Panc1 (cell line): ENCODE data around the gene NDUFA7. TPM values are rescaled to one million over a fixed set of nuclear protein-coding genes. Genes with fewer than 3 reads are reported as not detected.
"Not testable (repeated sequence)": the region's sequence is repeated elsewhere in the genome, so short reads cannot be mapped to it uniquely, and the experiment has no call there.

Experiments used
- ATAC-seq: fragments of 200-7000 bp; cut with Tn5 transposase; 2 replicates; pipeline ENCODE4 v1.9.1; 2020; ENCODE audit warnings: mild to moderate bottlenecking, moderate library complexity
- BruUV-seq: library from RNA; stranded (reverse); fragments of 400-500 nt; replicated peaks from 2 replicates; lab custom pipeline; 2021; lab: Mats Ljungman, UMichigan
- CTCF ChIA-PET: fragments of 300-600 bp; sonication (Branson Sonifier 250); formaldehyde crosslinking; loops from one replicate; lab custom pipeline; 2022; ENCODE audit warnings: antibody characterized with exemption; lab: Charles Lee
- POLR2A ChIA-PET: fragments of 300-600 bp; sonication (Branson Sonifier 250); formaldehyde crosslinking; loops from one replicate; lab custom pipeline; 2022; ENCODE audit warnings: antibody characterized with exemption; lab: Charles Lee
- DNase-seq: peaks from one replicate; pipeline ENCODE4 v3.0.0-alpha.2; 2010; ENCODE audit warnings: low read depth, low spot score
- H3K27ac ChIP-seq: 2 replicates; pipeline ENCODE4 v1.5.1; 2011; ENCODE audit warnings: mild to moderate bottlenecking, low read length, inconsistent platforms
- H3K27me3 ChIP-seq: fragments of 200-500 bp; sonication (Bioruptor generic); 2 replicates; pipeline ENCODE4 v1.6.0; 2014; ENCODE audit warnings: low read length, inconsistent platforms; ENCODE audit not compliant: control insufficient read depth, insufficient read depth
- H3K36me3 ChIP-seq: fragments of 200-500 bp; sonication (Bioruptor generic); 2 replicates; pipeline ENCODE4 v1.5.1; 2014; ENCODE audit warnings: inconsistent platforms, mild to moderate bottlenecking, low read length, moderate library complexity; ENCODE audit not compliant: control insufficient read depth, insufficient read depth
- H3K4me1 ChIP-seq: 2 replicates; pipeline ENCODE4 v1.5.1; 2011; ENCODE audit warnings: inconsistent platforms, mild to moderate bottlenecking, low read length, moderate library complexity; ENCODE audit not compliant: control insufficient read depth, insufficient read depth
- H3K4me3 ChIP-seq, 2 experiments: 2 replicates each; pipeline ENCODE4 v1.5.1; 2011 to 2012; ENCODE audit warnings: low read depth in 2 of 2, low read length in 2 of 2, mild to moderate bottlenecking in 2 of 2, inconsistent platforms in 1 of 2, moderate library complexity in 1 of 2
- H3K9me3 ChIP-seq: fragments of 200-500 bp; sonication (Bioruptor generic); 2 replicates; pipeline ENCODE4 v1.5.1; 2014; ENCODE audit warnings: low read depth, mild to moderate bottlenecking, inconsistent platforms, low read length, moderate library complexity; ENCODE audit not compliant: control insufficient read depth, insufficient read depth
- POLR2AphosphoS5 ChIP-seq: IDR thresholded peaks from 2 replicates; pipeline ENCODE4 v1.6.1; 2012; ENCODE audit warnings: mild to moderate bottlenecking, low read depth, low read length, moderate library complexity
- REST ChIP-seq, 2 experiments: IDR thresholded peaks; 2 replicates each; pipeline ENCODE4 v1.6.1; 2011 to 2012; ENCODE audit warnings: low read depth in 2 of 2, control low read depth in 1 of 2, low read length in 1 of 2, mild to moderate bottlenecking in 1 of 2, moderate library complexity in 1 of 2; ENCODE audit not compliant: insufficient read depth in 1 of 2
- SIN3A ChIP-seq: IDR thresholded peaks from 2 replicates; pipeline ENCODE4 v1.6.1; 2012; ENCODE audit warnings: low read depth, mild to moderate bottlenecking, low read length, moderate library complexity, borderline replicate concordance; ENCODE audit not compliant: insufficient read depth
- TCF7L2 ChIP-seq: IDR thresholded peaks from 2 replicates; pipeline ENCODE4 v1.6.1; 2011; ENCODE audit warnings: mild to moderate bottlenecking, low read depth, low read length, inconsistent platforms
- in situ Hi-C: cut with HindIII; loops from 2 replicates; pipeline ENCODE4 v1.10.0; 2016; ENCODE audit warnings: low sequenced_read_pairs, low pct_unique_long_range_greater_than_20kb
- intact Hi-C: fragments of 100-400 bp; cut with micrococcal nuclease; formaldehyde crosslinking; loops from one replicate; pipeline ENCODE4 v1.10.0; 2022; ENCODE audit not compliant: unreplicated experiment
- total RNA-seq: library from RNA; stranded (reverse); gene quantifications from one replicate; pipeline ENCODE4 v1.2.1, GENCODE V29; 2021; ENCODE audit not compliant: unreplicated experiment
- TF ChIP-seq, protein P1 (sequence below): fragments of 450-650 bp; IDR thresholded peaks from 2 replicates; pipeline ENCODE4 v1.5.1; 2017; ENCODE audit warnings: mild to moderate bottlenecking

The NDUFA7 gene
- total RNA-seq, 1 experiment from 2014 or later, result 36.8 TPM

DNA sequence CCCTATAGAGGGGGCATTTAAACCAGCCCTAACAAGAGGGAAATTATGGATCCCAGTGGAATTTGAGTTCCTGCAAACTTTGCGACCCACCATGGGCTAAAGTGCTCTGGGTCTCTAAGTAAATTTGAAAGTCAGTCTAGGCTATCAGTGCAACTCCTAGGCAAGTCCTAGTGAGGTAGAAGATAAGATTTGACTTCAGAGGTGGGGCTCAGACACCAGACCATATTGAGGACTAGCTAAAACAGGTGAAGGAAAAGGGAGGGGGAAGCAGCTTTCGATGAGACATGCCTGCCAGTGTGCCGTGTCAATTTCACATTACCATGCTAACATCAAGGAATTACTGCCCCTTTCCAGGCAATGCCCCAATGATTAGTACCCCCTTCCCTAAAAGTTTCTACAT, 51.5 kb downstream of the NDUFA7 start:
- ChIA-PET CTCF (no interaction called here), POLR2A (no interaction called here)
- no peak overlapping the region for H3K4me3 ChIP-seq
- H3K27me3 ChIP-seq, result no peaks in the 10 kb centered on the region
- H3K36me3 ChIP-seq, result no peaks in the 10 kb centered on the region
- H3K27ac ChIP-seq, result no peak overlapping the region
- in situ Hi-C loops, result no loop called here
- ATAC-seq (0 out of 2 replicates have a peak, but pooled peaks have one; percentile 5), DNase-seq (no peak)
- intact Hi-C loops, result no loop called here
- no TSS peak for BruUV-seq
- TF ChIP-seq POLR2AphosphoS5 (no peak), SIN3A (no peak), TCF7L2 (no peak), REST (IDR thresholded peaks at IDR 0.05; ENCODE audit: insufficient read depth in 1 of 2, low read depth in 2 of 2, low read length in 1 of 2) (no peak)
- TF ChIP-seq, protein P1, sequence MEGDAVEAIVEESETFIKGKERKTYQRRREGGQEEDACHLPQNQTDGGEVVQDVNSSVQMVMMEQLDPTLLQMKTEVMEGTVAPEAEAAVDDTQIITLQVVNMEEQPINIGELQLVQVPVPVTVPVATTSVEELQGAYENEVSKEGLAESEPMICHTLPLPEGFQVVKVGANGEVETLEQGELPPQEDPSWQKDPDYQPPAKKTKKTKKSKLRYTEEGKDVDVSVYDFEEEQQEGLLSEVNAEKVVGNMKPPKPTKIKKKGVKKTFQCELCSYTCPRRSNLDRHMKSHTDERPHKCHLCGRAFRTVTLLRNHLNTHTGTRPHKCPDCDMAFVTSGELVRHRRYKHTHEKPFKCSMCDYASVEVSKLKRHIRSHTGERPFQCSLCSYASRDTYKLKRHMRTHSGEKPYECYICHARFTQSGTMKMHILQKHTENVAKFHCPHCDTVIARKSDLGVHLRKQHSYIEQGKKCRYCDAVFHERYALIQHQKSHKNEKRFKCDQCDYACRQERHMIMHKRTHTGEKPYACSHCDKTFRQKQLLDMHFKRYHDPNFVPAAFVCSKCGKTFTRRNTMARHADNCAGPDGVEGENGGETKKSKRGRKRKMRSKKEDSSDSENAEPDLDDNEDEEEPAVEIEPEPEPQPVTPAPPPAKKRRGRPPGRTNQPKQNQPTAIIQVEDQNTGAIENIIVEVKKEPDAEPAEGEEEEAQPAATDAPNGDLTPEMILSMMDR, result no peak
- no peaks in the 10 kb centered on the region for H3K4me1 ChIP-seq
- H3K9me3 ChIP-seq, result no peaks in the 10 kb centered on the region

- ChIA-PET POLR2A (no interaction called here), CTCF (no interaction called here)
- no peak for ATAC-seq
- in situ Hi-C loops (no loop called here), intact Hi-C loops (no loop called here)
- Histone ChIP-seq H3K27me3 (no peaks in the 10 kb centered on the region), H3K4me3 (no peak overlapping the region), H3K36me3 (no peaks in the 10 kb centered on the region), H3K4me1 (no peaks in the 10 kb centered on the region), H3K27ac (no peak overlapping the region), H3K9me3 (no peaks in the 10 kb centered on the region)
- no TSS peak for BruUV-seq
- TF ChIP-seq TCF7L2 (no peak), SIN3A (no peak), REST (IDR thresholded peaks at IDR 0.05; ENCODE audit: insufficient read depth in 1 of 2, low read depth in 2 of 2, low read length in 1 of 2) (no peak), POLR2AphosphoS5 (no peak)
- TF ChIP-seq, protein P1, result no peak
- DNase-seq, result no peak
Observed at GRCh38 chr19:8265872-8266271, 55.3 kb downstream of the NDUFA7 start.

DNA sequence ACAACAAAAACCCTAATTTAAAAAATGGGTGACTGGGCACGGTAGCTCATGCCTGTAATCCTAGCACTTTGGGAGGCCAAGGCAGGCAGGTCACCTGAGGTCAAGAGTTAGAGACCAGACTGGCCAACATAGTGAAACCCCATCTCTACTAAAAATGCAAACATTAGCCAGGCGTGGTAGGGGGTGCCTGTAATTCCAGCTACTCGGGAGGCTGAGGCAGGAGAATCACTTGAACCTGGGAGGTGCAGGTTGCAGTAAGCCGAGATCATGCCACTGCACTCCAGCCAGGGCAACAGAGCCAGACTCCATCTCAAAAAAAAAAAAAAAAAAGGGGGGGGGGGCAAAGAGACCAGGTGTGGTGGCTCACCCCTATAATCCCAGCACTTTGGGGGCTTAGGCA, 56.9 kb downstream of the NDUFA7 start:
- ATAC-seq, BruUV-seq, H3K27ac ChIP-seq, intact Hi-C loops, H3K9me3 ChIP-seq, H3K4me3 ChIP-seq, H3K36me3 ChIP-seq, CTCF ChIA-PET, H3K4me1 ChIP-seq, DNase-seq, in situ Hi-C loops, H3K27me3 ChIP-seq, POLR2A ChIA-PET: not testable (repeated sequence)
